Measurements from ENCODE around the gene KISS1R.
"Not testable (repeated sequence)": the region's sequence is repeated elsewhere in the genome, so short reads cannot be mapped to it uniquely, and the experiment has no call there.

KISS1R gene

GRCh38 chr19:955803-956765 lies 39.0 kb downstream of the KISS1R start:
- DNase-seq = no peak

- no peak for DNase-seq
Observed at GRCh38 chr19:956766-957440, 39.8 kb downstream of the KISS1R start.

- not testable (repeated sequence) for DNase-seq
Observed at GRCh38 chr19:957578-957977, 40.4 kb downstream of the KISS1R start.

- DNase-seq = no peak
Observed at GRCh38 chr19:958967-959855, 42.1 kb downstream of the KISS1R start.

DNA sequence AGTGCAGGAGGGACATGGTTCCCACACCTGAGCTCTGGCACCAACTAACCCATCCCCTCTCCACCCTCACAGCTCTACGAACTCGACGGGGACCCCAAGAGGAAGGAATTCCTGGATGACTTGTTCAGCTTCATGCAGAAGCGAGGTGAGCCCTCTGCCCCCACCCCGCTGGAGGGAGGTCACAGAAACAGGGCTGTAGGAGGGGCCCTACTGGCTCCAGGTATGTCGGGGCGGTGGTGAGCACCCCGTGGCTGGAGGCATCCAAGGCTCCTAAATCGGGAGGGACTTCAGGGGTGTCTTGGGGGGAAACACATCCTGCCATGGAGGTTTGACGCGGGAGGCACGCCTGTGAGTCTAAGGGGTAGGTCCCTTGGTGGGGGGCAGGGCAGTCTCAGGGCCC lies 42.9 kb downstream of the KISS1R start:
- no peak for DNase-seq

- DNase-seq = no peak
Observed at GRCh38 chr19:960601-960938, 43.4 kb downstream of the KISS1R start.

DNA sequence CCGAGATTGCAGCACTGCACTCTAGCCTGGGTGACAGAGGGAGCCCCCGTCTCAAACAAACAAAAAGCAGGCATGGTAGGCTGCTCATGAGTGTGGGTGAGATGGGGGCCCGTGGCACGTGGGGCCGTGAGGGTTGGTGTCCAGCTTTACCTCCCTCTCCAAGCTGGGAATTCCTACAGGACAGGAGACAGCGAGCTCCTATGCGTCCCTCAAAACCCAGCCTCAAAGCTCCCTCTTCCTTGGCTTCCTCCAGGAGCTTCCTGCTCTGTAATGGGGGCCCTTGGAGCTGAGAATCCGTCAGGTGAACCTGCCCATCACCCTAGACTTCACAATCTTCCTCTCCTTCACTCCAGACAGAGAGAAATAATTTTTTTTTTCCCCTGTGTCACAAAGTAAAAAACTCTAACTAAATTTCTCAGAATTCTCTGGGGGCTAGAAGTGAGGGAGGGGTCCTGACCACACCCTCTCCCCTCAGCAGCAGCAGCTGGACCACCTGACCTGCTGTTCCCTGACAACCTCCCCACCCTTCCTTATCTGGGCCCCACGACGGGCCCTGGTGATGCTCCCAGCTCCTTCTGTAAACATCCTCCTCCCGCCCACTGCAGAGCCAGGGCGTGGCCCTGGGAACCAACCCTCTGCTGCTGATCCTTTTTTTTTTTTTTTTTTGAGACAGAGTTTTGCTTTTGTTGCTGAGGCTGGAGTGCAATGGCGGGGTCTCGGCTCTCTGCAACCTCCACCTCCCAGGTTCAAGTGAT lies 44.9 kb downstream of the KISS1R start:
- DNase-seq = no peak

DNA sequence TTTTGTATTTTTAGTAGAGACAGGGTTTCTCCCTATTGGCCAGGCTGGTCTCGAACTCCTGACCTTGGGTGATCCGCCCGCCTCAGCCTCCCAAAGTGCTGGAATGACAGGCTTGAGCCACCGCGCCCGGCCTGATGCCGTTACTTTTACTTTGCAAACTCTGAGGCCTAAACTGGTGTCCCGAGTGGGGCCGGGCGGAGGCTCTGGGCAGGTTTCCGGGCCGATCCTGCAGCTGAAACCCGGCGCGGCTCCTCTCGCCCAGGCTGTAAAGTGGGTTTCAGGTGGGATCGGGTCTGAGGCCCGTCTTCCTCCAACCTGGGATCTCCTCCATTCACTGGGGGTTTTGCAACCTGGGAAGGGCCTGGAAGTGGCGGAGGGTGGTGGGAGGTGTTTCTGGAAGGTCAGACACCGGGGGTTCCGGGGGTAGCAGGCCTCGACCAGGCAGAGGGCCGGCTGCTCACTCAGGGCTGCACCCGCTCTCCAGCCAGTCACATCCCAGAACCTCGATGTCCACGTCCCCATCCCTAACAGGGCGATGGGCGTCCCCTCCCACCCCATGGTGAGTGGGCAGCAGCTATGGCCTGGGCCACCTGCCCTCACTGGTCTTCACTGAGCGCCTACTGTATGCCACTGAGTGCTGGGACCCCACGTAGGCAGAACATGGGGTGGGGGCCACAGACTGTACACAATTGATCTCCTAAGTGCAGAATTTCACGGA lies 45.7 kb downstream of the KISS1R start:
- no peak for DNase-seq

GRCh38 chr19:963486-963951 lies 46.4 kb downstream of the KISS1R start:
- DNase-seq = no peak

DNA sequence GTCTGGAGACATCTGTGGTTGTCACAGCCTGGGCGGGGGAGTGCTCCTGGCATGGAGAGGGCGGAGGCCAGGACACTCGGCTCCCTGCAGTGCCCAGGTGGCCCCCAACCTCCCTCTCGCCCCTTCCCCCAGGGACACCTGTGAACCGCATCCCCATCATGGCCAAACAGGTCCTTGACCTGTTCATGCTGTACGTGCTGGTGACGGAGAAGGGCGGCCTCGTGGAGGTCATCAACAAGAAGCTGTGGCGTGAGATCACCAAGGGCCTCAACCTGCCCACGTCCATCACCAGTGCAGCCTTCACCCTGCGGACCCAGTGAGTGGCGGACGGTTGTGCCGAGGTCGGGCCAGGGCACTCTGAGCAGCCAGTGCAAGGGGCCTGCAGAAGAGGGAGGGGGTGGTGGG lies 47.0 kb downstream of the KISS1R start:
- DNase-seq = no peak

DNA sequence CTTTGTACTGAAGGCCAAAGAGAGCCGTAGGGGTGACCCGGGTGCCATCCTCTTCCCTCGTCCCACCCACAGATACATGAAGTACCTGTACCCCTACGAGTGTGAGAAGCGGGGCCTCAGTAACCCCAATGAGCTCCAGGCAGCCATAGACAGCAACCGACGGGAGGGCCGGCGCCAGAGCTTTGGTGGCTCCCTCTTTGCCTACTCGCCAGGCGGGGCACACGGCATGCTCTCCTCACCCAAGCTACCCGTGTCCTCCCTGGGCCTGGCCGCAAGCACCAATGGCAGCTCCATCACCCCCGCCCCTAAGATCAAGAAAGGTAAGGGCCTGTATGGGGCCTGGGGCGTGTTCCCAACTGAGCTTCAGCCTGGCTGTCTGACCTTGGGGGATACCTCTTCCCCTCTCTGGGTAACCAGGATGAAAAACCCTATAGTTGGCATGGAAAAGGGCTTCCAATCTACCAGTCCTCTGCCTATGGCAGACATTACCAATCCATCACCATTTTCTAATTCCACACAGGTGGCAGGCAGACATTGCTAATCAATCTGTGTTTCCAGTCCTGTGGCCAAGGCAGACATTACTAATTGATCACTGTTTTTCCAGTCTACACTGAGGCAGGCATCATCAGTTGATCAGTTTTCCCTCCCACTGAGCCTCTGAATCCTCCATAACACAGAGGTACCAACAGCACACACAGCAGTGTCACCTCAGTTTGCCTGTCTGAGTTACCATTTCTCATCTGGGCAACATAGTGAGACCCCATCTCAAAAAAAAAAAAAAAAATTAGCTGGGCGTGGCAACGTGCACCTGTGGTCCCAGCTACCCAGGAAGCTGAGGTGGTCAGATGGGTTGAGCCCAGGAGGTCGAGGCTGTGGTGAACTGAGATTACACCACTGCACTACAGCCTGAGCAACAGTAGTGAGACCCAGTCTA lies 47.9 kb downstream of the KISS1R start:
- no peak for DNase-seq

DNA sequence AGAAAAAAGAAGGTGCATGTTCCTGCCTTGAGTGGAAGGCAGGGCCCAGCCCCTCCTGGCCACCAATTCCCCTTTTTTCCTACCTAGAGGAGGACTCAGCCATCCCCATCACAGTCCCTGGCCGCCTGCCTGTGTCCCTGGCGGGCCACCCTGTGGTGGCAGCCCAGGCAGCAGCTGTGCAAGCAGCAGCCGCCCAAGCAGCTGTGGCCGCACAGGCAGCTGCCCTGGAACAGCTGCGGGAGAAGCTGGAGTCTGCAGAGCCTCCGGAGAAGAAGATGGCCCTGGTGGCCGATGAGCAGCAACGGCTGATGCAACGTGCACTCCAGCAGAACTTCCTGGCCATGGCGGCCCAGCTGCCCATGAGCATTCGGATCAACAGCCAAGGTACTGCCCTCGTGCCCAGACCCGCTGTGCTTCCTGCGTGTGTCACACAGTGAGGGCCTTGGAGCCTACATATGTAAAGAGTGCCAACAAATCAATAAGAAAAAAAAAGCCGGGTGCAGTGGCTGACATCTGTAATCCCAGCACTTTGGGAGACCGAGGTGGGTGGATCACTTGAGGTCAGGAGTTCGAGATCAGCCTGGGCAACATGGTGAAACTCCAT lies 49.5 kb downstream of the KISS1R start:
- no peak for DNase-seq
